ENCODE data around the gene ERGIC3. TPM values are rescaled to one million over a fixed set of nuclear protein-coding genes. Genes with fewer than 3 reads are reported as not detected.

ERGIC3 gene
- total and polyA plus RNA-seq, 2 of the 13 experiments (the other 11 are each of a cell fraction or from before 2014, with no cell fraction given), result 407 to 670 TPM

GRCh38 chr20:35539756-35540212 lies 2.1 kb upstream of the ERGIC3 start (continued):
- TF ChIP-seq HINFP (CRISPR knock-in tag; IDR thresholded peaks at IDR 0.05; ENCODE audit: low read depth), result no peak
- no peak; the same call in 1 of the 2 replicates for TF ChIP-seq ZNF232 (CRISPR knock-in tag; IDR thresholded peaks at IDR 0.05; ENCODE audit: borderline replicate concordance)
- TF ChIP-seq SMC3 (IDR thresholded peaks at IDR 0.05; ENCODE audit: low read length), result no peak
- TF ChIP-seq CREB3 (CRISPR knock-in tag; IDR thresholded peaks at IDR 0.05), result no peak
- 0 out of 2 replicates have a peak, but pooled peaks have one; percentile 23 for TF ChIP-seq PRDM10 (CRISPR knock-in tag; IDR thresholded peaks at IDR 0.05; ENCODE audit: low read depth)
- TF ChIP-seq GABPB1 (CRISPR knock-in tag; IDR thresholded peaks at IDR 0.05), result peak; percentile 69
- no peak for TF ChIP-seq CHCHD3 (CRISPR knock-in tag; IDR thresholded peaks at IDR 0.05)
- no peak for TF ChIP-seq CEBPB (IDR thresholded peaks at IDR 0.05; ENCODE audit: borderline replicate concordance, low read depth, low read length)
- TF ChIP-seq ARID2 (CRISPR knock-in tag; IDR thresholded peaks at IDR 0.05; ENCODE audit: borderline replicate concordance), result no peak
- no peak for TF ChIP-seq TRAFD1 (CRISPR knock-in tag; IDR thresholded peaks at IDR 0.05; ENCODE audit: borderline replicate concordance)
- TF ChIP-seq ZSCAN31 (CRISPR knock-in tag; IDR thresholded peaks at IDR 0.05; ENCODE audit: low read depth), result no peak
- no peak; the same call in 1 of the 2 replicates for TF ChIP-seq ZNF788 (CRISPR knock-in tag; IDR thresholded peaks at IDR 0.05; ENCODE audit: borderline replicate concordance)
- no peak for TF ChIP-seq ZNF274 (CRISPR knock-in tag; IDR thresholded peaks at IDR 0.05)
- TF ChIP-seq CTCF (CRISPR knock-in tag; IDR thresholded peaks at IDR 0.05), result no peak
- TF ChIP-seq THYN1 (CRISPR knock-in tag; IDR thresholded peaks at IDR 0.05; ENCODE audit: borderline replicate concordance, low read depth), result no peak
- peak; percentile 89 for TF ChIP-seq ELF1 (CRISPR knock-in tag; IDR thresholded peaks at IDR 0.05)
- TF ChIP-seq GZF1 (CRISPR knock-in tag; IDR thresholded peaks at IDR 0.05), result no peak
- TF ChIP-seq KLF15 (CRISPR knock-in tag; IDR thresholded peaks at IDR 0.05; ENCODE audit: borderline replicate concordance), result no peak
- TF ChIP-seq IRF2 (CRISPR knock-in tag; IDR thresholded peaks at IDR 0.05), result peak; percentile 79
- TF ChIP-seq ZSCAN25 (CRISPR knock-in tag; IDR thresholded peaks at IDR 0.05), result no peak
- no peak for TF ChIP-seq ZFYVE20 (CRISPR knock-in tag; IDR thresholded peaks at IDR 0.05; ENCODE audit: borderline replicate concordance, low read depth)
